Measurements from ENCODE around the gene TOB2.
"Not testable (repeated sequence)": the region's sequence is repeated elsewhere in the genome, so short reads cannot be mapped to it uniquely, and the experiment has no call there.

TOB2 gene

DNA sequence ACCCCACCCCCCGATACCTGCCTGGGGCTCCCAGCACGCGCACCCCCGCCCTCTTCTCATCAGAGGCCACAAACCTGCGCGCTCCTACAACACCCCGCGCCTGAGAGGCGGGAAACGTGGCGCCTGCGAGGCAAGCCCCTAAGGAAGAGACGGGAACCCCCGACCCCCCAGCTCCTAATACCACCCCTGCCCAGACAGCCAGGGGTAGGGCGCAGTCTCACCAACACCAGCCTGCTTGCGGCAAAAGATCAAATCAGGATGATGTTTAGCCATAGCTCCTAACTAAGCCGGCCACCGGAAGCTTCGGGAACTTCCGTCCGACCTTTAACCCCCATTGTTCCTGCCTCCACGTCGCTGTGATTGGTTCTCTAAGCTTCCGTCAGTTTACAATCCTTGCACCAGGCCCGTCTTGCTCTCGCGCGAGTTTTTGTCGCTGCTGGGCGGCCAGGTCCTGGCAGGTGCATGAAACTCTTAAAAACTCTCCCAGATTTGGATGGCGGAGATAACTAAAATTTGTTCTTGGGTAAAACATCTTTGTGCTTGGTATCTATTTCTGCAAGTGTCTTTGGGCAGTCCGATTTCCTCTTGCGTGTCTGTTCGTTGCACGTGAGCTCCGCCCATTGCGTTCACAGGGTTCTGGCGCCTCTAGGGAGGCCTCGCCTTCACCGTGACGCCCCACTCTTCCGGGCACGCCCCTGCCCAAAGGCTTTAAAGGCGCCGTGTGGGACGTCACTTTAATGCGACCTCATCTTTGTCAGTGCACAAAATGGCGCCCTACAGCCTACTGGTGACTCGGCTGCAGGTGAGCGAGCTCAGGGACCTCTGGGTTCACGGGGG, 22.0 kb upstream of the TOB2 start, which contains the start of the genes ACO2 and PHF5A:
Gene ACO2, plus strand, starts transcription at position 737 of the 837 bp plus-strand sequence. Its CDS starts 30 bp downstream, at position 767.
Gene PHF5A, minus strand, starts transcription at position 312 of the 837 bp plus-strand sequence. Its CDS starts 39 bp downstream, at position 273.
- peak; percentile 99 for DNase-seq (ENCODE audit: low spot score)

DNA sequence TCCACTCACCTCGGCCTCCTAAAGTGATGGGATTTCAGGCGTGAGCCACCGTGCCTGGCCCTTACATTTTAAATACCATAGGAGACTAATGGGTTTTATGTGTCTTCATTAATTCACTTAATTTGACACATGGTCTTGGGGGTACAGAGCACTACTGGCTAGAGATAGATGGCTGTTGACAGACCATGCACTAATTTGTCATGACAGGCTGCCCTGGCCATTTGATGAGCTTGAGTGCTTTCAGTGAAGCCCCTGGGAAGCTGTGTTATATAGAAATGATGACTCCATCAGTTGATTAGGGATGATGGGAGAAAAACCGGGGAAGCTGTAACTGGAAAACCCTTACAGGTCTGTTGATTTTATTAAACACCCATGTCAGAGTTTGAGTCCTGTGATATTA, 15.3 kb upstream of the TOB2 start:
- DNase-seq (ENCODE audit: low spot score): no peak

DNA sequence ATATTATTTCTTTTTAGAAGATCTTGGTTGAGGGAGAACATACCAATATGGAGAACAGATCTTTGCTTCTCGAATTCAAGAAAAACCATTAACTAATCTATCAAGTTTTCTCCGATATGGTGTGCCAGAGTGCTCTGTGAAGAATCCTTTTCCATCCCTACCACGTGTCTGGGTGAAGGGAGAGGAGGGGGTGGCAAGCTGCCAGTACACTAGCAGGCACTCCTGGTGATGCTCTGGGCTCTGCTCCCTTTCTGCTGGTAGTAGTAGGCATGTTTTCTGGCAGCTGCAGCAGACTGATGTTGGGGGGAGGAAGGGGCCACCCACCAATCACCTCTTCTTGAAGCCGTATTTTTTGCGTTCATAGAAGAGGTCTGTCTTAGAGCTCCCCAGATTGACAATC, 13.5 kb upstream of the TOB2 start:
- DNase-seq (ENCODE audit: low spot score): peak; percentile 88

DNA sequence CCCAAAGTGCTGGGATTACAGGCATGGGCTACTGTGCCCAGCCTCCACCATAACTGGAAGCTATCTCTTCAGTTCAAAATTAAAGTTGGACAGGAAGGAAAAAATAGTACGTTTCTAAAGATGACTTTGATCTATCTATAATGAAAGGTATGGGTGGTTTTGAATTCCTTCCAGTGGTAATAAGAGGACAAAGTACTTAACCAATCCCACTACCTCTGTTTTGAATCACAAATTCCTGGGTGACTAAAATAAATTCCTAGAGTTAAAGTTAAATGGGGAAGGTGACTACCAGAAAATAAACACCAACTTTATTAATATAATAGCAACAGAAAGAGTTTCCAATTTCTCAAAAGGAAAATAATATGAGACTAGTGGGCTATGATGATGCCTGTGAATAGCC, 12.8 kb upstream of the TOB2 start:
- no peak for DNase-seq (ENCODE audit: low spot score)

DNA sequence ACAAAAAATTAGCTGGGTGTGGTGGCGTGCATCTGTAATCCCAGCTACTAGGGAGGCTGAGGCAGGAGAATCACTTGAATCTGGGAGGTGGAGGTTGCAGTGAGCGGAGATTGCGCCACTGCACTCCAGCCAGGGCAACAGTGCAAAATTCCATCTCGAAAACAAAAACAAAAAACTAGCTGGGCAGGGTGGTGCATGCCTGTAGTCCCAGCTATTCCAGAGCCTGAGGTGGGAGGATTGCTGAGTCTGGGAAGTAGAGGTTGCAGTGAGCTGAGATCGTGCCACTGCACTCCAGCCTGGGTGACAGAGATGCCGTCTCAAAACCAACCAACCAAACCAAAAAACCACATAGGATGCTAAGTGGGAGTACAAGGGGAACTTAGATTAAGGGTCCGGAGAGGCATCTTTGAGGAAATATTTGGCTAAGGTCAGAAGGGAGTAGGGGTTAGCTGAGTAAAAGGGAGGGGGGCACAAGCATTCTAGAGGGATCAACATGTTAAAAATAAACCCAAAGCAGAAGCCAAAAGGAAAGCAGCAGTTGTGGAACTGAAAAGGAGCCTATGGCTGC, 11.6 kb upstream of the TOB2 start:
- DNase-seq (ENCODE audit: low spot score): no peak

DNA sequence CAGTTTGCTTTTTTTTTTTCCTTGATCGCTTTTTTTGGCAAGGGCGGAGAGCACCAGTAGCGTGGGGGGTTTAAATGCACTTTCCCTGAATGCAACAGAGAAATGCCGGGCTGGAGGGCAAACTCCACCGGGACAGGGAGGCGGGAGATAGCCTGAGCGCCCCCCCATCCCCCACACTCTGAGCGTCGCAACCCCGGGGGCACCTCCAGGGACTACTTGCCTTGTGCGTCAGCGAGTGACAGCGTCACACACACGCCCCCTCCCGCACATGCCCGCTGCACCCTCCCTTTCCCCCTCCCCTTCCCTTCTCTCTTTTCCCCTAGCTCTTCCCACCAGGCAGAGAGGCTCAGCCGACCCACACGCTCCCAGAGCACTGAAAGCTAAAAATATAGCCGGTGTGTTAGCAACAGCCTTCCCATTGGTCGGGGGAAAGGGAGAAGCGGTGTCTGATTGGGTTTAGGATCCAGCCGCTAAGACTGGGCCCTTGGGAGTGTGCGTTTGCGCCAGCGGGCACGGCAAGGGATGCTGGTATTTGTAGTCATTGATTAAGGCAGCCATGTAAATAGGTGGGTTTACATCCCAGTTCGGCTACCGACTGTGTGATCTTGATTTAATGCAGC, 1.7 kb upstream of the TOB2 start:
- DNase-seq (ENCODE audit: low spot score): peak; percentile 100

DNA sequence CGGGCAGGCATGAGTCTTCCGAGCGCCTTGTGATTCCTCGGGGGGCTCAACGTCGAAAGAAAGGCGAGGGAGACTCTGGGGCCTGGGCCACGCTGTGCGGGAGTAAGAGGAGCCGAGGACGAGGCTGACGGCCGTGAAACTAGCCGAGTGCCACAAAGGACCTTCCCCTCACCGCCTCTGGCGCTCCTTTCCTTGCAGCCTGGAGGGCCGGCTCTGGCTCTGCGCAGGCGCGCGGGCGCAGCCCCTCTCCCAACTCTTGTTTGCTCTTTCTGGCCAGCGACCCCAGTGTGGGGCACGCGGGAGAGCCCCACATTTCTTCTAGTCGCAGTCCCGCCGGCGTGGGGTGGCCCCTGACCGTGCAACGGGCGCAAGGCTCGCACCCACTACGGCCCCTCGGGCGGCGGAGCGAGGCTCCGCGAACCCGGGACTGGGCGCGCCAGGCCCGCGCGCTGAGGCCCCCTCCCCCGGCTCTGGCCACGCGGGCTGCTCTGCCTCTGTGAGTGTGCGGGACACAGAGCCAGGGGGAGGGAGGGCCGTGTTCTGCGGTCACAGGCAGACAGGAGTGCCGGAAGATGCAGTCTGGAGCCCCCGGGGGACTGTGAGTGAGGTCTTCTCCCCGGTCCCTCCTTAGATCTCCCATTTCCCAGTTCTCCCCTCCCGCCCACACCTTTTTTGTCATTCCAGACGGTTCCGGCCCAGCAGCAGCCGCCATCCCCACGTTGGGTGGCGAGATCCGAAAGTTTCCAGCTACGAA, 1.0 kb upstream of the TOB2 start:
- peak; percentile 78 for DNase-seq (ENCODE audit: low spot score)

DNA sequence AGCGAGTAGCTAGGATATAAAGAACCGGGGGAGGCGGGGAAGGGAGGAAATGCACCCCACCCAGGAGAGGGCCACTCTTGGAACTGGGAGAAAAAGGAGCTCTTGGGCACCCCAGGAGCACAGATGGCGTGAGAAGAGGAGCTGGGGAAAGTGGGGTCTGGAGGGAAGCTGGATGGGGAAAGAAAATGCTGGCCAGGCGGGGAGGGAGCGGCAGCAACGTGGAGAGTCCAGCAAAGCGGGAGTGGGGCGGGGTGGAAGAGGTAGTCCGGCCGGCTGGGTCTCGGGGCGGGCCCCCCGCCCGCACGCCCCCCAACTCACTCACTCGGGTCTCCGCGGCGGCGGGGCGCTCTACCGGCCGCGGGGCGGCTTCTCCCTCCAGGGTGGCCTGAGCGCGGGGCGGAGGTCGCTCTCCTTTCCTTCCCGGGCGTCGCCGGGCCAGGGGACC, 522 bp downstream of the TOB2 start:
- peak; percentile 23 for DNase-seq (ENCODE audit: low spot score)

DNA sequence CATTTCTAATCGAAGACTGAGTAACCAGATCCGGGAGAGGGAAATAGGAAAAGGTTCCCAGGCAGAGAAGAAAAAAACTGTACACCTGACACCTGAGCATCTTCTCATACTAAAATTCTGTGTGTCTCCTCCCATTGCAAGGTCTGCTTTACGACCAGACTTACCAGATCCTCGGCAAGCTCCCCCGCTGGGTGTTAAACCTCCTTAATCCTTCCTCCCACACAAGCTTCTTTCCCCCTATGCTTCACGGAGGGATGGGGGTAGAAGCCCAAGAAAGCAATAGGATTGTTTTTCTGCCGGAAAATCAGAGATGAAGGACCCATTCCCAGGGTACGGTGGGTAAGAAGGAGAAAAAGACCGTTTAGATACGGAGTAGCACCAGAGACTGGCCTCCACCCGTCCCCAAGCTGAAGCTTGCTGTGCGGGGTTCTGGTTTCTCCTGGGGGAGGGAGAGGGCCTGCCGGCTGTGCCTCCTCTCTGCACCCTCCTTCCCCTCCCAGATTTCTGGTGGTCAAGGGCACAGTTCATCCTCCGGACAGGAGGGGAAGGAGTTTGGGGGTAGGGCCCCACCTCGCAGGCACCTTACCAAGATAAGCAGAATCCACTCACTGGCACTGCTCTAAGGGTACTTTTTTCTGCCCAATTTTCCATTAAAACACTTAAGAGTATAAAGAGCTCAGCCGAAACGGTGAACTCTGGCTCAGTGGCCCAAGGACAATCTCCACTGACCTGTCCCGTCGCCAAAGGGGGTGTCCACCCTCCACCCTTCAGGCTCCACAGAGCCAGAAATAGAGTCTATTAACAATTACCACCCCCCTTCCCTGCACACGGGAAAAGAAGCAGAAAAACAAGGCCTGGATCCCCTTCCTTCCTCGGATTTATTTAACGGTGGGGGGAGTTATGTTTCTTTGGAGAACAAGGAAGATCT, 1.2 kb downstream of the TOB2 start:
- peak; percentile 41 for DNase-seq (ENCODE audit: low spot score)

DNA sequence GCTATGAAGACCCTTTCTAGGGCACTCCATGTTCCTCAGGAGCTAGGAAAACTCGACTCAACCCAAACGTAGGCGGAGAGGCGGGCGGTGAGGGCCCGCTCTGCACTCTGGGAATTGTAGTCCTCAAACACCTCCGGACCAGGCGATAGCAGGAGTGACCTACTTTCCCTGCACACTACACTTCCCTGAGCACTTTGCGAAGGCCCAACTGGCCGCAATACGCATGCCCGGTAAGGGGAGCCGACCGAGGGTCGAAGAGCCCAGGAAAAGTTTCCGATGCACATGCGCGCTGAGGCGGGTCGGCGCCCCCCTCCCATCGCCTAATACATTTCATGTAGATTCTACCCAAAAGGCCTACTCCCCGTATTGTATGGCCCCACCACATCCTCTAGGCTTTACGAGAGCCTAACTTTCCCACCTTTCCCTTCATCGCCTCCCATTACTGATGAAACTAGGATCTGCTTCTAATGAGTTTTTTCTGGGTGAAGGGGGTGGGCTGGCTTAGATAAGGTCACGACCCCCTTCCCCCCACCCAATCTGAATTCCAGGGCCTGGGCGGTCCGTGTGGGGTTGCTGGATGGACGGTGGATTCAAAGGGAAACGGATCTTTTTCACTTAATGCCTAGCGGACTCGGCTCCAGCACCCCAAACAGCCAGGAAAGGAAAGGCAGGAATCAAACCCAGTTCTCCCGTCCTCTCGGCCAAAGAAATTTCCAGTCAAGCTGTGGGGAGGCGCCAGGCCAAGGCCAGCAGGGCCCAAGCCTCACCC, 2.1 kb downstream of the TOB2 start:
- DNase-seq (ENCODE audit: low spot score): peak; percentile 95

DNA sequence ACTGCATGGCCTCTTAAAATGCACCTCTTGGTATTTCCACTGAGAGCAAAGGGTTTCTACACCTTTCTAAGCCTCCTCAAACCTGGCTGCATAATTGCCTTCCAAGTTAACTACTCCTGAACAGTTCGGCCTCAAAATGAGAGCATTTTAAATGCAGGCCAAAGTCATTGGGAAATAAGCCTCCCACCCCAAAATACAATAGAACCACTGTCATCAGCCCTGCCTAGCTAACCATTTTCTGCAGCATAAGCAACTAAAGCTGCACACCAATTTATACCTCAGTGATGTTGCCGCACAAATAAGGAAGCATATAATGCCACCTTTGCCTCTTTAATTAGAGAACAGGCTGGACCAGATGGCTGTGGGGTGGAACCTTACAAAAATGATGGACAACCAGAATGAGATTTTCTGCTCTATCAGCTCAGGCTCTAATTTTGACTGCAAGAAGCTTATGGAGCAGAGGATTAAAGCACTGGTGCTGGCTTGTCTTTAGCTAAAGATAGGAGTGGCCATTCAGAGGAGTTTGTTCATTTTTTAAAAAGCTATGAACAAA, 4.3 kb downstream of the TOB2 start:
- peak; percentile 42 for DNase-seq (ENCODE audit: low spot score)

DNA sequence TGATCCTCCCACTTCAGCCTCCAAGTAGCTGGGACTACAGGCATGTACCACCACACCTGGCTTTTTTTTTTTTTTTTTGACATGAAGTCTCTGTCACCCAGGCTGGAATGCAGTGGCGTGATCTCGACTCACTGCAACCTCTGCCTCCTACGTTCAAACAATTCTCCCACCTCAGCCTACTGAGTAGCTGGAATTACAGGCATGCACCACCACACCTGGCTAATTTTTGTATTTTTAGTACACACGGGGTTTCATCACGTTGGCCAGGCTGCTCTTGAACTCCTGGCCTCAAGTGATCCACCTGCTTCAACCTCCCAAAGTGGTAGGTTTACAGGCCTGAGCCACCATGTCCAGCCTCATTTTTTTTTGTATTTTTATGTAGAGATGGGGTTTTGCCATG, 6.1 kb downstream of the TOB2 start:
- not testable (repeated sequence) for DNase-seq (ENCODE audit: low spot score)

DNA sequence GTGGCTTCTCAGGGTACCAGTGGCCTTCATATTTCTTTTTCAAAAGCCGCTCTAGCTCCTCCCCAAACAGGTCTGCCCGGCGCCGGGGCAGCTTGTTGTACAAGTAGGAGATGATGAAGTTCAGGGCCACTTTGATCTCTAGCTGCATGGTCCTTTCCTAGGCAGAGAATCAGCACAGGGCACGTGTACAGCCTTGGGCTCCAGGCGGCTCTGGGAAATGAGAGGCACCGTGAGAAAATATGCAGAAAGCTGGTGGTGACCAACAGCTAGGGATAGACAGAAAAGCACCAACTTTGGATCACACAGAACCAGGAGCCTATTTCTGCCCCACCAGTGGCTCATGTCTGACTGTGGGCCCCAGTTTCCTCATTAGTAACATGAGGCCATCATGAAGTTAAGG, 9.4 kb downstream of the TOB2 start:
- DNase-seq (ENCODE audit: low spot score): no peak

DNA sequence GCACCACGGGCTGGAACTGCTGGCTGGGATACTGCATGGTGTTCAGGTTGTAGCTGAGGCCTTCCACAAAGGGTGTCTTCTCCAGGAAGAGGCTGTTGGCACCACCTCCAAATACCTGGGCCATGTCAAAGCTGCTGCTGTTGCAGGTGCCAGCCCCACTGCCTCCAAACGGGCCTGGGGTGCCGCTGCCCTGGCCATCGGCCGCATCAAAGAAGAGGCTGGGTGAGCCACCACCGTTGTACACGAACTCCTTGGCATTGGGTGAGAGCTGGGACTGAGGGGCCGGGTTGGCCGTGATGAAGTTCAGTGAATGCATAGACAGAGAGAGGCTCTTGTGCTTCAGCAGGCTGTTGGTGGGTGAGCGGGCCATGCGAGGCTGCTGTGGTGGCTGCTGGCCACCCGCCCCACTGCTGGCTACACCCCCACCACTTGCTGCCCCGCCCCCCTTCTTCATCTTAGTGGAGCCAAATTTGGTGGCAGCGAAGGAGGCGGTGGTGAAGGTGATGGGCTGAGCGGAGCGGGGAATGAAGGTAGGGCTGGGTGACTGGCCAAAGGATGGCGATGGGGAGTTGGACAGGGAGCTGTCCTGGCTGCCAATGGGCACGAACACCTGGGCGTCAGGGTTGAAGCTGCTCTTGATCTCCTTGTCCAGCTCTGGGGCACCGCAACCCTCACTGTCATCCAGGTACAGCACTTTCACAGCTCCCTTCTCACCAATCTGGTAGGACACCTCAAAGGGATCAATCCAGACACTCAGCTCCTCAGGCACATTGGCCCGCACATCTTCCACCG, 10.1 kb downstream of the TOB2 start:
- no peak for DNase-seq (ENCODE audit: low spot score)

DNA sequence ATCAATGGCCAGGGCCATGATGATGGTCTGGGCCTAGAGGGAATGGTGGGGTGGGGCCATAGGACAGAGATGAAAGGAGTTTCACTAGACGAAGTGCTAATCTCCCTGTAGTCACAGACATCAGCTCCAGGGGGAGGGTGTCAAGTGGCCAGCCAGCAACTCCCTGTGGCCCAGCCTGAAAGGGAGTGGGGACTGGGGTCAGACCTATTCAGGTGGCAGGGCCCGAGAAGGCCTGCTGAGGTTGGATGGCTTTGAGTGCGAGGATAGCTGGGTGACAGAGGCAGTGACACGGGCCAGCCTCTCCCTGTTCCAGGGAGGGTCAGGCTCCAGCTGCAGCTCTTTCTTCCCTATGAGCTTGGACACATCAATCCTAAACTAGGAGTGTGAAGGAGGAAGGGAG, 11.0 kb downstream of the TOB2 start:
- DNase-seq (ENCODE audit: low spot score): no peak

DNA sequence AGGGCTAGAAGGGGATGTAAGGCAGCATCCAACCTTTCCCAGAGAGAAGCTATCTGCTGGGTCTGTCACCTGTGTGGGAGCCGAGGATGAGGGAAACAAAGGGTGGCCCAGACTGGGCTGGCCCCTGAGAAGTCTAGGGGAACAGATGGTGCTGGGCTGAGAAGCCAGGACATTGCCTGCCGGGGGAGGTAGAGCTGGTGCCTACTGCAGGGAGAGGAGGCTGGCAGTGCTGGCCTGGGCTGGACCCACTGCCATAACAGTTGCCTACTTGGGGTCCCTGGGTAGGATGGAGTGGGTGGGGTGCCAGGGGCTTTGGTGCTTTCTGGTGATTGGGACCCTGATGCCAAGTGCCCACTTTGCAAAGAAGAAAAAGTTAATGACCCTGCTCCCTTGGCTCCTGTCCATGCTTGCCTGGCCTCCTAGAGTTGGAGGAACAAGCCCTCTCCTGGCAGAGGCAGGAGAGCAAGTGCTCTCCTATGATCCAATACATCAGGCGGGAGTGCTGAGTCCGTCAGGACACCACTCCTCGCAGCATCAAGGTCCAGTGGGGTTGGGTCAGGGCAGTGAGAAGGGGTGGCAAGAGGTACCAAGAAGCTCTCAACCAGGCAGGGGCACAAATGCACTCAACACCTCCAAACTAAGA, 12.1 kb downstream of the TOB2 start:
- DNase-seq (ENCODE audit: low spot score): not testable (repeated sequence)

DNA sequence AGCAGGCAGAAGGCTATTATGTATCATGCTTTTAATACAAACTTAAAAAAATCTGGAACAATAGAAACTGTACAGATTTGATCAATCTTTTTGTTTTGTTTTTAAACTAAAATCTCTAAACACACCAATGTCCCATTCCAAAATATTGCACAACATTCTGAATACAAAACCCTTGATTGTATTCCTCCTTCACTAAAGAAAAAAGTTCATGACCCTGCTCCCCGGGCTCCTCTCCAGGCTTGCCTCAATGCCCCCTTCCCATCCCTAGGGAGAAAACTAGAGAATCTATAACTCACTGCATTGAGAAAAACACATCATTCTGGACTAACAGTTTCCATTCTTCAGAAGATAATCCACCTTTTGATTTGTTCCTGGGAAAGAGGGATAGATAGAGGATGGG, 13.1 kb downstream of the TOB2 start:
- DNase-seq (ENCODE audit: low spot score): not testable (repeated sequence)

DNA sequence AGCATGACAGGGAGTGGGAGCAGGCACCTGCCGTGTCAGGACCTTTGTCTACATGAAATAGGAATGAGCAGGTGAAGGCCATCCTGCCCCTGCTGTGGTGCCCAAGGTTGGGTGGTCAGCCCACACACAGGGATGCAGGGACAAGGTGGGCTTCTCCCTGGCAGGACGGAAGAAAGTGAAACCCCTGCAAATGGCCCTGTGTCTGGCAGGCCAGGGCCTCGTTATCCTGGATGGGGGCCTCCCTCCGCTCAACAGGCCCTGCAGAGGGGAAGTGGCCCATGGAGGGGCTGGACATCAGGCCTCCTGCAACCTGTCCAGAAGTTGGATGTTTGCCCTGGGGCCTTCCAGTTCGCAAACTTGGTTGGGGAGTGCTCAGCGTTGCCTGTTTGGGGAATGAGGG, 14.9 kb downstream of the TOB2 start:
- no peak for DNase-seq (ENCODE audit: low spot score)

DNA sequence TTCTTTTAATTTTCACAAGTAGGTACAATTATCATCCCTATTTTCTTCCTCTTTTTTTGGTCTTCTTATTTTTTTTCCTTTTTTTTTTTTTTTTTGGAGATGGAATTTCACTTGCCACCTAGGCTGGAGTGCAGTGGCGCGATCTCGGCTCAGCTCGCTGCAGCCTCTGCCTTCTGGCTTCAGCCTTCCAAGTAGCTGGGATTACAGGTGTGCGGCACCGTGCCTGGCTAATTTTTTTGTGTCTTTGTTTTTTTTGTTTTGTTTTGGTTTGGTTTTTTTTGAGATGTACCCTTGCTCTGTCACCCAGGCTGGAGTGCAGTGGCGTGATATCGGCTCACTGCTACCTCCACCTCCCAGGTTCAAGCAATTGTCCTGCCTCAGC, 16.7 kb downstream of the TOB2 start:
- no peak for DNase-seq (ENCODE audit: low spot score)
